T-cell (primary cell): Measurements from ENCODE around the gene NR2C2. TPM values are rescaled to one million over a fixed set of nuclear protein-coding genes. Genes with fewer than 3 reads are reported as not detected.

Source experiments
- ATAC-seq, 4 experiments: fragments of 200-7000 bp in 3 of 4; fragments of 150-1000 bp in 1 of 4; cut with Tn5 transposase; replicated peaks in 1 of 4; 1 replicate in 3 of 4; 2 replicates in 1 of 4; pipeline ENCODE4 v1.10.0; 2021; ENCODE audit warnings: moderate library complexity in 3 of 4, mild to moderate bottlenecking in 2 of 4, moderate number of reproducible peaks in 1 of 4
- CTCF ChIA-PET, 2 donors: fragments of 300-600 bp; sonication (Branson Sonifier 250); formaldehyde crosslinking; loops; one replicate each; lab custom pipeline; 2022; ENCODE audit warnings: antibody characterized with exemption in 2 of 2; lab: Charles Lee
- POLR2A ChIA-PET, 2 donors: fragments of 300-600 bp; sonication (Branson Sonifier 250); formaldehyde crosslinking; loops; one replicate each; lab custom pipeline; 2022; ENCODE audit warnings: antibody characterized with exemption in 2 of 2; lab: Charles Lee
- DNase-seq, 35 experiments: peaks; one replicate each; pipeline versions ENCODE4 v3.0.0 to v3.0.0-alpha.2; 2013 to 2023
- H3K27ac ChIP-seq: one replicate; pipeline ENCODE4 v1.5.1; 2013; ENCODE audit warnings: low read length
- H3K27me3 ChIP-seq, 2 experiments: replicated peaks in 1 of 2; 1 replicate in 1 of 2; 2 replicates in 1 of 2; pipeline versions ENCODE4 v1.6.1 to v1.7.0; 2013; ENCODE audit warnings: low read length in 1 of 2, mixed read lengths in 1 of 2; ENCODE audit not compliant: control insufficient read depth in 2 of 2, insufficient read depth in 2 of 2; ENCODE audit errors: extremely low read depth in 1 of 2
- H3K36me3 ChIP-seq, 2 donors: 1 replicate in 1 of 2; 2 replicates in 1 of 2; pipeline versions ENCODE4 v1.6.1 to v1.7.0; 2013; ENCODE audit warnings: low read length in 1 of 2; ENCODE audit not compliant: control insufficient read depth in 2 of 2, insufficient read depth in 1 of 2; ENCODE audit errors: extremely low read depth in 1 of 2
- H3K4me1 ChIP-seq, 2 experiments: 1 replicate in 1 of 2; 2 replicates in 1 of 2; pipeline versions ENCODE4 v1.6.1 to v1.7.0; 2013; ENCODE audit warnings: low read length in 2 of 2, mixed read lengths in 1 of 2; ENCODE audit not compliant: insufficient read depth in 2 of 2, control insufficient read depth in 1 of 2; ENCODE audit errors: extremely low read depth in 1 of 2
- H3K4me3 ChIP-seq, 2 donors: 1 replicate in 1 of 2; 2 replicates in 1 of 2; pipeline versions ENCODE4 v1.5.1 to v1.7.0; 2013; ENCODE audit warnings: mild to moderate bottlenecking in 2 of 2, low read length in 1 of 2, moderate library complexity in 1 of 2; ENCODE audit not compliant: control insufficient read depth in 1 of 2; ENCODE audit errors: extremely low read depth in 1 of 2
- H3K9me3 ChIP-seq: 2 replicates; pipeline ENCODE4 v1.7.0; 2013
- H3K27ac Mint-ChIP-seq, 2 donors: one replicate each; pipeline ENCODE4 v1.8.0; 2020 to 2021; ENCODE audit warnings: mild to moderate bottlenecking in 2 of 2, mixed read lengths in 2 of 2
- H3K27me3 Mint-ChIP-seq, 2 donors: one replicate each; pipeline ENCODE4 v1.8.0; 2021 to 2022; ENCODE audit warnings: mixed read lengths in 2 of 2
- H3K36me3 Mint-ChIP-seq: one replicate; pipeline ENCODE4 v1.8.0; 2021; ENCODE audit warnings: mixed read lengths
- H3K4me1 Mint-ChIP-seq, 3 donors: one replicate each; pipeline ENCODE4 v1.8.0; 2020 to 2022; ENCODE audit warnings: mixed read lengths in 3 of 3, mild to moderate bottlenecking in 1 of 3
- H3K4me3 Mint-ChIP-seq, 3 donors: one replicate each; pipeline ENCODE4 v1.8.0; 2020 to 2022; ENCODE audit warnings: mild to moderate bottlenecking in 3 of 3, mixed read lengths in 3 of 3, moderate library complexity in 3 of 3
- H3K9me3 Mint-ChIP-seq, 3 donors: one replicate each; pipeline ENCODE4 v1.8.0; 2020 to 2022; ENCODE audit warnings: mixed read lengths in 3 of 3
- WGBS: methylation state at CpG from one replicate; pipeline ENCODE4 v1.1.5; 2013; ENCODE audit warnings: missing lambda C conversion rate; ENCODE audit not compliant: insufficient coverage; 5-methylcytosine and 5-hydroxymethylcytosine counted together
- total RNA-seq, 35 experiments: library from RNA in 6 of 35; stranded (reverse) in 6 of 35; fragments of 120-200 nt in 1 of 35; gene quantifications; one replicate each; pipeline versions ENCODE4 v1.2.1 to v1.2.4 and lab custom pipeline; 2013 to 2026

Gene NR2C2
- total RNA-seq, 5 donors from 2014 or later (not counting 1 experiment from before 2014, with no cell fraction given): 54.9 to 93.1 (median 85.2) TPM

GRCh38 chr3:15065550-15066007, 118.2 kb downstream of the NR2C2 start:
- WGBS: 80% methylated on average over 9 of the region's 16 CpGs

DNA sequence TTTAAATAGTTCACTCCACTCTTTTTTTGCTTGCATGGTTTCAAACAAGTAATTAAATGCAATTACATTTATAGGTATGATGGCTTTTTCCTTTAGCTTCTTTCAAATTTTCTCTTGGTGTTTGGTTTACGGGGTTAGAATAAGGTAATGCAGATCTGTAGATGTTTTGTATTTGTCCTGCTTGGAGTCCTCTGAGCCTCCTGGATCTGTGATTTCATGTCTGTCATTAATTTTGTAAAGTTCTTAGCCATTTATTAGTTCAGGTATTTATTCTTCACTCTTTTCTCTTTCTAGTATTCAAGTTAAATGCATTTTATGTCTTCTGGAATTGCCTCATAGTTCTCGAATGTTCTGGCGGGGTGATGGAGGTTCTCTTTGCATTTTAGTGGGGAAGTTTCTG, 119.1 kb downstream of the NR2C2 start:
- H3K36me3 Mint-ChIP-seq: peaks cover 9% of the 10 kb centered on the region

More at GRCh38 chr3:15065550-15066007, 118.2 kb downstream of the NR2C2 start:
- Mint-ChIP-seq H3K9me3 (no peaks in the 10 kb centered on the region), H3K4me3 (peak overlapping the region; percentile 92 to 97 (median 95)), H3K27me3 (no peaks in the 10 kb centered on the region), H3K27ac (peak overlapping the region; percentile 91 to 96), H3K4me1 (peaks cover 25 to 27% (median 26%) of the 10 kb centered on the region in 3 donors), H3K36me3 (peaks cover 9% of the 10 kb centered on the region)
- H3K36me3 ChIP-seq: no peaks in the 10 kb centered on the region
- ChIA-PET CTCF (interaction anchor here (0.9 to 1.6 kb wide), 2 partner anchors 10 to 369 kb away, joined by 3 read pairs; no protein-coding TSS in a partner anchor), POLR2A (interaction anchor here (0.5 to 1.2 kb wide), 4 partner anchors 26 to 414 kb away, joined by 4 to 6 read pairs (median 4); partner anchors contain the start of gene RBSN (in 1 of the 2))
- H3K9me3 ChIP-seq: no peaks in the 10 kb centered on the region
- no peak overlapping the region for H3K27ac ChIP-seq
- DNase-seq (no peak), ATAC-seq (peak in 1 of 4 experiments; percentile 2)
- H3K27me3 ChIP-seq: no peaks in the 10 kb centered on the region
- H3K4me3 ChIP-seq: peak overlapping the region; percentile 60 to 88
- peaks cover 4 to 19% of the 10 kb centered on the region in 2 experiments for H3K4me1 ChIP-seq

GRCh38 chr3:15069441-15069840, 122.1 kb downstream of the NR2C2 start:
- H3K9me3 ChIP-seq: no peaks in the 10 kb centered on the region
- ChIA-PET CTCF (no interaction called here), POLR2A (no interaction called here)
- H3K4me3 Mint-ChIP-seq: no peak overlapping the region
- peaks cover 27% of the 10 kb centered on the region for H3K36me3 Mint-ChIP-seq
- H3K27me3 Mint-ChIP-seq: no peaks in the 10 kb centered on the region
- H3K27ac ChIP-seq: no peak overlapping the region
- DNase-seq (no peak), ATAC-seq (no peak)
- H3K36me3 ChIP-seq: peaks cover 11 to 22% of the 10 kb centered on the region in 2 donors
- H3K27me3 ChIP-seq: no peaks in the 10 kb centered on the region
- no peaks in the 10 kb centered on the region for H3K9me3 Mint-ChIP-seq
- peaks cover 9 to 12% (median 9%) of the 10 kb centered on the region in 3 donors for H3K4me1 Mint-ChIP-seq
- no peak overlapping the region for H3K27ac Mint-ChIP-seq
- H3K4me1 ChIP-seq: peaks cover 0 to 4% of the 10 kb centered on the region in 2 experiments
- H3K4me3 ChIP-seq: no peak overlapping the region
- WGBS: no CpG with 5 or more reads among the region's 1 CpG

More for the DNA sequence above, 119.1 kb downstream of the NR2C2 start:
- no peaks in the 10 kb centered on the region for H3K27me3 Mint-ChIP-seq
- H3K27ac Mint-ChIP-seq: no peak overlapping the region
- H3K9me3 Mint-ChIP-seq: no peaks in the 10 kb centered on the region
- Histone ChIP-seq H3K9me3 (no peaks in the 10 kb centered on the region), H3K4me3 (no peak overlapping the region), H3K4me1 (peaks cover 4 to 19% of the 10 kb centered on the region in 2 experiments), H3K36me3 (no peaks in the 10 kb centered on the region), H3K27ac (no peak overlapping the region), H3K27me3 (no peaks in the 10 kb centered on the region)
- H3K4me3 Mint-ChIP-seq: peak overlapping the region; percentile 19 to 92 (median 29)
- DNase-seq (no peak), ATAC-seq (no peak)
- ChIA-PET POLR2A (no interaction called here), CTCF (no interaction called here)
- no CpG with 5 or more reads among the region's 3 CpGs for WGBS
- peaks cover 23 to 28% (median 25%) of the 10 kb centered on the region in 3 donors for H3K4me1 Mint-ChIP-seq

GRCh38 chr3:15071699-15072098, 124.3 kb downstream of the NR2C2 start:
- no peak overlapping the region for H3K27ac Mint-ChIP-seq

GRCh38 chr3:15074500-15074899, 127.1 kb downstream of the NR2C2 start:
- DNase-seq (no peak), ATAC-seq (no peak)
- CTCF ChIA-PET: no interaction called here
- POLR2A ChIA-PET: no interaction called here
- no peak overlapping the region for H3K27ac ChIP-seq
- H3K27me3 Mint-ChIP-seq: no peaks in the 10 kb centered on the region
- H3K36me3 Mint-ChIP-seq: peaks cover 68% of the 10 kb centered on the region
- no peak overlapping the region for H3K27ac Mint-ChIP-seq
- WGBS: 97% methylated on average over 16 of the region's 19 CpGs
- no peak overlapping the region for H3K4me3 Mint-ChIP-seq
- H3K4me1 ChIP-seq: no peaks in the 10 kb centered on the region
- no peaks in the 10 kb centered on the region for H3K9me3 Mint-ChIP-seq
- H3K9me3 ChIP-seq: no peaks in the 10 kb centered on the region
- H3K27me3 ChIP-seq: no peaks in the 10 kb centered on the region
- no peak overlapping the region for H3K4me3 ChIP-seq
- H3K36me3 ChIP-seq: peaks cover 24 to 71% of the 10 kb centered on the region in 2 donors
- H3K4me1 Mint-ChIP-seq: peaks cover 0 to 5% (median 2%) of the 10 kb centered on the region in 3 donors

More at GRCh38 chr3:15071699-15072098, 124.3 kb downstream of the NR2C2 start:
- no peak overlapping the region for H3K27ac ChIP-seq
- 100% methylated on average over 1 of the region's 2 CpGs for WGBS
- H3K36me3 Mint-ChIP-seq: peaks cover 47% of the 10 kb centered on the region
- no peaks in the 10 kb centered on the region for H3K27me3 ChIP-seq
- H3K9me3 Mint-ChIP-seq: no peaks in the 10 kb centered on the region
- no peaks in the 10 kb centered on the region for H3K9me3 ChIP-seq
- H3K4me1 ChIP-seq: no peaks in the 10 kb centered on the region
- ChIA-PET POLR2A (interaction anchor here (0.6 to 1.1 kb wide), 2 partner anchors 9 to 26 kb away, joined by 3 read pairs; no protein-coding TSS in a partner anchor), CTCF (no interaction called here)
- peaks cover 21 to 45% of the 10 kb centered on the region in 2 donors for H3K36me3 ChIP-seq
- H3K4me1 Mint-ChIP-seq: peaks cover 0 to 5% (median 2%) of the 10 kb centered on the region in 3 donors
- ATAC-seq (no peak), DNase-seq (no peak)
- no peaks in the 10 kb centered on the region for H3K27me3 Mint-ChIP-seq
- H3K4me3 Mint-ChIP-seq: no peak overlapping the region
- no peak overlapping the region for H3K4me3 ChIP-seq

DNA sequence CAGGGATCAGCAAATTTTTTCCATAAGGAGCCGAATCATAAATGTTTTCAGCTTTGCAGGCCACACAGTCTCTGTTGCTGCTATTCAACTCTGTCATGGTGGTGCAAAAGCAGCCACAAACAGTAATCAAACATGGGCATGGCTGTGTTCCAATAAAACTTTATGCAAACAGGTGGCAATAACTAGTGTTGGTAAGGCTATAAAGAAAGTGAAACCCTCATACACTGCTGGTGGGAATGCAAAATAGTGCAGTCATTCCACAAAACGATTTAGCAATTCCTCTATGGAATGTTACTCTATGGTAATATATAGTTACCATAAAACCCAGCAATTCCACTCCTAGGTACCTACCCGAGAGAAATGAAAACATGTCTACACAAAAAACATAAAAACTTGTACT, 131.7 kb downstream of the NR2C2 start:
- Histone ChIP-seq H3K9me3 (no peaks in the 10 kb centered on the region), H3K4me1 (no peaks in the 10 kb centered on the region), H3K36me3 (peaks cover 28 to 97% of the 10 kb centered on the region in 2 donors), H3K27me3 (no peaks in the 10 kb centered on the region), H3K4me3 (no peak overlapping the region), H3K27ac (no peak overlapping the region)
- Mint-ChIP-seq H3K27ac (no peak overlapping the region), H3K36me3 (peaks cover 83% of the 10 kb centered on the region), H3K9me3 (no peaks in the 10 kb centered on the region), H3K4me3 (no peak overlapping the region), H3K4me1 (peaks cover 1 to 6% (median 2%) of the 10 kb centered on the region in 3 donors), H3K27me3 (no peaks in the 10 kb centered on the region)
- ChIA-PET POLR2A (no interaction called here), CTCF (no interaction called here)
- DNase-seq (no peak), ATAC-seq (no peak)
- 100% methylated on average over 1 of the region's 3 CpGs for WGBS
